Activated CD4-positive, CD25-positive, alpha-beta regulatory T cell treated with anti-CD3 and anti-CD28 coated beads, Interleukin-2, amount 50 U/mL, for 24 hours (primary cell): ENCODE data around the gene CARNS1.
"Not testable (repeated sequence)": the region's sequence is repeated elsewhere in the genome, so short reads cannot be mapped to it uniquely, and the experiment has no call there.

Source experiments
- ATAC-seq, 2 donors: fragments of 150-1000 bp; cut with Tn5 transposase; one replicate each; pipeline ENCODE4 v1.10.0; 2021; ENCODE audit warnings: mild to moderate bottlenecking in 1 of 2, moderate library complexity in 1 of 2

CARNS1 gene

DNA sequence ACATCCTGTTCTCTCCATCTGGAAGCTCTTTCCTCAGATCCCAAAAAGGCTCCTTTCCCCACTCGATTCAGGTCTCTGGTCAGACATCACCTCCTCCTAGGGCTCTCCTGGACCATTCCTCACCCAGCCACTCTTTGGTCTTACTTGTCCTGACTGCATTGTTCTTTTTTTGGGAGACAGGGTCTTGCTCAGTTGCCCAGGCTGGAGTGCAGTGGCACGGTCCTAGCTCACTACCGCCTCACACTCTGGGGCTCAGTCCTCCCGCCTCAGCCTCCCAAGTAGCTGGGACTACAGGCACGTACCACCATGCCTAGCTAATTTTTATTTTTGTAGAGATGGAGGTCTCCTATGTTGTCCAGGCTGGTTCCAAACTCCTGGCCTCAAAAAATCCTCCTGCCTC, 30.0 kb downstream of the CARNS1 start:
- ATAC-seq: no peak

DNA sequence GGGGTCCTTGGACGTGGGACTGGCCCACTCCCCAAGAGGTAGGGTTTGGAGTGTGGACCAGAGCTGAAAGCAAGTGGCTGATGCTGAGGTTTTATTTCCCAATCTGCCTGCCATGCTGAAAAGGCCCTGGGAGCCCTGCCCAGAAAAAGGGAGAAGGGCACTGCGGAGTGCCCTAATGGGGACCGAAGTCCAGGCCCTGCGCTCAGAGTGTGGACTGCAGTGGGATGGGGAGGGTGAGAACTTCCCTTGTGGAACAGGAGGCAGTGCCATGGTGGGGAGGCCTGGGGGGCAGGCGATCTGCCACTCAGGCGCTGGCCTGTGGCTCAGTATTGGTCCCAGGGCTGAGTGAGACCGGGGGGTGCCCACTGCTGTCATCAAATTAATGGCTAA, 32.7 kb downstream of the CARNS1 start:
- no peak for ATAC-seq

GRCh38 chr11:67449116-67449844, 33.8 kb downstream of the CARNS1 start:
- ATAC-seq: no peak

DNA sequence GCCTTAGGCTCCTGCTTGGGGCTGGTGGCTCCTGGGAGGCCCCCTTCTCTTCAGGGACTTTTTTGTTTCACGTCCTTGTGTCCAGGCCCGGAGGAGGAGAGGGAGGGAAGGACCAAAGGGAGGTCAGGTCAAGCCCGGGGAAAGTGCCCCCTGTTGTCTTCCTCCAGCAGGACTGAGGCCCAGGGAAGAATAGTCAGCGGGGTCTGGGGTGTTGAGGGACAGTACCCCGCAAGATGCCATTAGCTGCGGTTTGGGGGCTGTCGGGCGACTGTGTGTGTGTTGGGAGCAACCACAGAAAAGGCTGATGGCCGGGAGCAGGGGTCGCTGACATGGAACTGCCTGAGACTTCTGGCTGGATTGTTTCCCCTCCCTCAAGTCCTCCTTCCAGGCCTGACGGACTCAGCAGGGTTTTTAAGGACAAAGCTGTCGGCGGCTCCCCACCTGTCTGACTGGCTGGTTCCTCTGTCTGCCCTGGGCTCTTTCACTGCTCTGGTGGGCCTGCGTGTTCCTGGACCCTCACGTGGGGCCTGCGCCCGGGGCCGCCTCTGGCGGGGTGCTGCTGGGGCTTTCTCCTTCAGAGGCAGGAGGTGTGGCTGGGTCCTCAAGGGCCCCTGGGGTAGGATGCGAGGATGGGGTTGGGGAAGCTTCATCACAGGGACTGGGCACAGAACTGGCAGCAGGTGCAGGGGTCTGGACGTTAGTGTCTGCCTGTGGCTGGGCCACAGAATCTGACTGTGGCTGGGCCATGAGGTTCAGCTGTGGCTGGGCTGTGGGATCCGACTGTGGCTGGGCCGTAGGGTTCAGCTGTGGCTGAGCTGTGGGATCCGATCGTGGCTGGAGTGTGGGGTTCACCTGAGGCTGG, 35.5 kb downstream of the CARNS1 start:
- ATAC-seq: no peak

- no peak for ATAC-seq
Observed at GRCh38 chr11:67451658-67451976, 36.1 kb downstream of the CARNS1 start.

GRCh38 chr11:67452141-67452952, 36.9 kb downstream of the CARNS1 start, which contains the start of gene GPR152:
TSS of gene GPR152 (minus strand) at chr11:67452729. CDS start at chr11:67452724, 5 bp downstream.
- ATAC-seq: no peak

- ATAC-seq: no peak
Observed at GRCh38 chr11:67453816-67454732, 38.6 kb downstream of the CARNS1 start.

- ATAC-seq: no peak
Observed at GRCh38 chr11:67455054-67455453, 39.6 kb downstream of the CARNS1 start, which contains the start of gene CABP4. TSS of gene CABP4 (plus strand) at chr11:67455354. CDS start at chr11:67455424, 70 bp downstream.

DNA sequence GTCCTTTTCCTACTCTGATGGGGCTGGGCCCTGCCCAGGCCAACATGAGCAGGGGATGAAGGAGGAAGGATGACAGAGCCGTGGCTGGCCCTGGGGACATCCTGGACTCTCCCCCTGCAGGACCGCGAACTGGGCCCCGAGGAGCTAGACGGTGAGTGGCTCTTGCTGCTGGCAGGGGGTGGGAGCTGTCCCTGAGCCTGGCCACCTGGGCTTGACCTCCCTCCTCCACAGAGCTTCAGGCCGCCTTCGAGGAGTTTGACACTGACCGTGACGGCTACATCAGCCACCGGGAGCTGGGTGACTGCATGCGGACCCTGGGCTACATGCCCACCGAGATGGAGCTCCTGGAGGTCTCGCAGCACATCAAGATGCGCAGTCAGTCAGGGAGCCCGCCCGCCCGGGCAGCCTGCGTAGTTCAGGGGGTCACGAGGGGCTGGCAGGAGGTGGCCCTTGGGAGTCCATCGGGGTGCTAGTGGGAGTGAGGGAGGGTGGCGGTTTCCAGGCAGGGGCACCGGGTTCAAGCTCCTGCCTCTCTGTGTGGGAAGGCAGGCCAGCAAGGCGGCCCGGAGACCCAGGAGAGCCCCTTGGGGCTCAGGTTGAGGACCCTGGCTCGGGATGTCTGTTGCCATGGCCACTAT, 40.7 kb downstream of the CARNS1 start:
- ATAC-seq: no peak

- no peak for ATAC-seq
Observed at GRCh38 chr11:67457453-67457852, 42.0 kb downstream of the CARNS1 start.

GRCh38 chr11:67458266-67458665, 42.8 kb downstream of the CARNS1 start:
- ATAC-seq: no peak

GRCh38 chr11:67463186-67463585, 47.7 kb downstream of the CARNS1 start:
- no peak for ATAC-seq

GRCh38 chr11:67463680-67464410, 48.4 kb downstream of the CARNS1 start:
- ATAC-seq: no peak

GRCh38 chr11:67464411-67465188, 49.1 kb downstream of the CARNS1 start:
- peak; percentile 78 to 79 for ATAC-seq

DNA sequence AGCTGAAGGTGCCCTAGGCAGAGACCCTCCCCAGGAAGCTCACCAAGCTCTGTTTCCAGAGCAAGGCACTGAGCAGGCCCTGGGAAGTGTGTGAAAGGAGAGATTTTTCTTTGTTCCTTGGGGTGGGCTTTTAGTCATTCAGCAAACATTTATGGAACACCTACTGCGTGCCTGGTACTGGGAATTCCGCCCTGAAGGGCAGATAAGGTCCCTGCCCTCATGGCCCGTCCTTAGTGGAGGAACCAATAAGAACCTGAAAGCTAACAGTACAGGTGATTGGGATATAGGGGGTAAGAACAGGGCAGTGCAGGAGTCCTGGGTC, 49.7 kb downstream of the CARNS1 start:
- ATAC-seq: no peak

DNA sequence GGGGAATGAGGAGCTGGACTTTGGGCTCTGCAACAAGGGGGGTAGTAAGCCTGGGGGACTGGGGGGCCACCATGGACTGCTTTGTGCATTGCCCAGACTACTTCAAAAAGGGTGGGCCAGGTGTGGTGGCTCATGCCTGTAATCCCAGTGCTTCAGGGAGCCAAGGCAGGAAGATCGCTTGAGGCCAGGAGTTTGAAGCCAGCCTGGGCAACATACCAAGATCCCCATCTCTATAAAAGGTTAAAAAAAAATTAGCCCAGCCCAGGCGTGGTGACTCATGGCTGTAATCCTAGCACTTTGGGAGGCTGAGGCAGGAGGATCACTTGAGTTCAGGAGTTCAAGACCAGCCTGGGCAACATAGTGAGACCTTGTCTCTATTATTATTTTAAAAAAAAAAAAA, 50.1 kb downstream of the CARNS1 start:
- ATAC-seq: not testable (repeated sequence)

DNA sequence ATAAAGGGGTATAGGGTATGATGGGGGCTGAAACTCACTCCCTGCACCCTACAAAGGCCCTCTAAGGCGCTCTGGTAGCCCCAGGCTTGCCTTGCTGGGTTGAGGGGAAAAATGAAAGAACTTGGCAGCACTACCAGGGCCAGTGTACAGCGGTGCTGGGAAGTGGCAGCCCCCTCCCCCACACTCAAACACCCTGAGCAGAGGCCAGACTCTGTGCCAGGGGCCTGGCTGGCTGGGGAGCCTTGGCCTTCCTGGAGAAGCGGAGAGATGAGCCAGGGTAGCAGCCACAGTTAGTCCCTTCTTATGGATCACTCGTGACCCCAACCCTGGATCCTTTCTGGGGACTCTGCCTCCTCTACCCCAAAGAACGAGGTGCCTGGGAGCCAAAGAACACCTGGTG, 50.9 kb downstream of the CARNS1 start:
- no peak for ATAC-seq

- ATAC-seq: no peak
Observed at GRCh38 chr11:67466962-67467771, 51.7 kb downstream of the CARNS1 start.

DNA sequence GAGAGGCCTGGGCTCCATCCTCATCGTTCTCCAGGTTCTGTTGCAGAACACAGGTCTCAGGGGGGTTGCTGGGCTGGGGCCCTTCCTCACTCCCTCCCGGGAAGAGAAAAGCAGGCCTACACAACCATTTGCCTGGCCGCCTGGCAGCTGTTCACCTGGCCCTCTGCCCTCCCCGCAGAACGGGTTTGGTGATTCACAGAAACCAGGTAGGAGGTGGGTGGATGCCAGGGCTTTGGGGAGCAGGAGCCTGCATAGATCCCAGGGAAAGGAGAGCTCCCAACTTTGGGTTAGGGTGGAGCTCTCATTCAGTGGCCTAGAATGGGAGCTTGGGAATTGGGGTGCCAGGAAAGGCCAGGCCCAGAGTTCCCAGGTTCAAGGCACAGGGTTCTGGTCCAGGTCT, 52.6 kb downstream of the CARNS1 start:
- no peak for ATAC-seq
